ENCODE results near the gene KIRREL2.
A peak's percentile ranks its signal among the peaks of the same experiment; 100 is the strongest.
"Not testable (repeated sequence)": the region's sequence is repeated elsewhere in the genome, so short reads cannot be mapped to it uniquely, and the experiment has no call there.

KIRREL2 gene

GRCh38 chr19:35856546-35857149, at the start of gene KIRREL2:
Gene KIRREL2 (plus strand): TSS chr19:35856911. CDS start chr19:35857120, 209 bp downstream.
- DNase-seq, result no peak

DNA sequence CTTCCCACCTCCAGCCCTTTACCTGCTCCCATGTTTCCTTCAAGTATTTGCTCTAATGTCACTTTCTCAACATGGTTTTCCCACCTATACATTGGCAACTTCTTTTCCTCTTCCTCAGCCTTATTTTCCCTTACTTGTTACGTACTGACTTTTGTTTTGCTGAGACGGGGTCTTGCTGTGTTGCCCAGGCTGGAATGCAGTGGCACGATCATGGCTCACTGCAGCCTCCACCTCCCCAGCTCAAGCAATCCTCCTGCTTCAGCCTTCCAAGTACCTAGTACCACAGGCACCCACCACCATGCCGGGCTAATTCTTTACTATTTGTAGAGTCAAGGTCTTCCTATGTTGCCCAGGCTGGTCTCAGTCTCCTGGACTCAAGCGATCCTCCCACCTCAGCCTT, 49.1 kb upstream of the KIRREL2 start:
- no peak for DNase-seq

GRCh38 chr19:35811317-35812219, 45.1 kb upstream of the KIRREL2 start:
- no peak for DNase-seq

DNA sequence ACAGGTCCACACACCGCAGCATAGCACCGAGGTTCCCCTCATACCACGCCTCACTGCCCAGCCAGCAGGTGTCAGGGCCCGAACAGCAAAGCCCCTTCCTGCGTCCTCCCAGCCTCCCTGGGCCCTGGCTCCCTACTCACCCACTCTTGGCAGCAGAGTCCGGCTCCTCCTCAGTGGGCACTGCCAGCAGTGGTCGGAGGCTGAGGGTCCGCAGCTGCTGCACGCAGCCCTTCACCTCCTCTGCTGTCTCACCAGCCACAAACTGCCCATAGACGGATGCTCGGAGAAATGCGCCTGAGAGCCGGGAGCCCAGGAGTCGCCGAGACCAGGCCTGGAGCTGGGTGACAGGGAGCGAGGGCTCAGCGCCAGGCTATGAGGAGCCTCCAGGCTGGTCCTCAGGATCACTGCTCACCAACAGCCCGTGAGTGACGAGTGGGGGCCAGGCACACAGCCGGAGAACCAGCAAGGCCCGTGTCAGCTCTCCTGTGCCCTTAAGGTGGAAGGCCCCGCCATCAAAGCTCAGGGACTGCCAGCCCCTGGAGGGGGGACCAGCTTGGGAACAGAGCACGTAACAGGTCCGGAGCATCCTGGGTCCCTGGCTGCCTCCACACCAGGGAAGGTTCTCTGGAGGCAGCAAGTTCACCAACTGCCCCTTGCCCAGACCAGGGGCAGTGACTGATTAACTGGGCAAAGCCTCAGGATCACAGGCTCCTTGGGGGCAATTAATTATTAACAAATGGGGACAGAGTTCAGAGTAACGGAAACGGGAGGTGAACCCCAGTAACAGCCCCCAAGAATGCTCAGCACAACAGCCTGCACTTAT, 44.3 kb upstream of the KIRREL2 start, which contains the start of gene PRODH2:
Gene PRODH2, minus strand, starts transcription at position 626 of the 823 bp plus-strand sequence. Its CDS starts 40 bp downstream, at position 586.
- no peak for DNase-seq

GRCh38 chr19:35813043-35813890, 43.4 kb upstream of the KIRREL2 start:
- DNase-seq, result no peak

GRCh38 chr19:35816262-35816661, 40.4 kb upstream of the KIRREL2 start:
- DNase-seq, result no peak

GRCh38 chr19:35816846-35817245, 39.9 kb upstream of the KIRREL2 start:
- DNase-seq, result no peak

GRCh38 chr19:35818445-35818844, 38.3 kb upstream of the KIRREL2 start:
- no peak for DNase-seq

GRCh38 chr19:35822579-35822978, 34.1 kb upstream of the KIRREL2 start:
- DNase-seq, result no peak

DNA sequence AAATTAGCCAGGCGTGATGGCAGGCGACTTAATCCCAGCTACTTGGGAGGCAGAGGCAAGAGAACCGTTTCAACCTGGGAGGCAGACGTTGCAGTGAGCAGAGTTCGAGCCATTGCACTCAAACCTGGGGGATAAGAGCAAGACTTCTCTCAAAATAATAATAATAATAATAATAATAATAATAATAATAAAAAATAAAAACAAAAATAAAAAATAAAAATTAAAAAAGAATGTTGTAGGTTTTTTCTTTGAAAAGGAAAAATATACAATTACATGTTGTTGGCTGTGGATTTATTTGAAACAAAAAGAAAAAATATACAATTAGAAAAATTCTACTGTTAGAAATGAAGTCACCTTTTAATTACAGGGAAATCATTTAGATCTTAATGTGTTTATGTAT, 32.6 kb upstream of the KIRREL2 start:
- DNase-seq, result no peak

GRCh38 chr19:35828692-35829301, 27.9 kb upstream of the KIRREL2 start:
- peak; percentile 69 for DNase-seq

DNA sequence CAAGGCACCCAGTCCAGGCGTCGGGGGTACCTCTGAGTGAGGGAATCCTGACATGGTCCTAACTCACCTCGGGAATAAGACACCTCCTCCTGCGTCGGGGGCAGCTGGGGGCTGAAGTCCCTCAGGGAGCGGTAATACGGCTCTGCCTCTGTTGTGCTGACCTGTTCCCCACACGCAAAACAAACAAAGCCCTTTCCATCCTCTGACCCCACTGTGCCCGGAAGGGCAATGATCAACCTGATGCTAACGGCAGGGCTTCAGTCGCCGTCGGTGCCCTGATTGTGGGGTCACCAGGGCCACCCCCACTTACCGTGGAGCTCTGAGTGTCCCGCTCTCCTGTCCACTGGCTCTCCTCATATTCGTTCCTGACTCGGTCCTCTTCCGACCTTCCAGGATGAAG, 25.7 kb upstream of the KIRREL2 start:
- DNase-seq, result no peak

DNA sequence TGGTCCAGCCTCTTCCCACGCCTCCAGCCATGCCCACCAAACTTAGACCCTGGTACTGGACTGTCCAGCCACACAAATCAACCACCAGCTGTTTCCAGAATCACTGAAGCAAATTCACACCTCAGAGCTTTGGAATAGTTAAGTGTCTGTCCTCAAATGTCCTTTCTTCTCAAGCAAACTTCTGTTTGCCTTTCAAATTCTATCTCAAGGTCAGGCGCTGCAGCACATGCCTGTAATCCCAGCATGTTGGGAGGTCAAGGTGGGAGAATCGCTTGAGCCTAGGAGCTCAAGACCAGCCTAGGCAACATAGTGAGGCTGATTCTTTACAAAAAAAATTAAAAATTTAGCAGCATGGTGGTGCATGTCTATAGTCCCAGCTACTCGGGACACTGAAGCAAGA, 24.7 kb upstream of the KIRREL2 start:
- DNase-seq, result no peak

DNA sequence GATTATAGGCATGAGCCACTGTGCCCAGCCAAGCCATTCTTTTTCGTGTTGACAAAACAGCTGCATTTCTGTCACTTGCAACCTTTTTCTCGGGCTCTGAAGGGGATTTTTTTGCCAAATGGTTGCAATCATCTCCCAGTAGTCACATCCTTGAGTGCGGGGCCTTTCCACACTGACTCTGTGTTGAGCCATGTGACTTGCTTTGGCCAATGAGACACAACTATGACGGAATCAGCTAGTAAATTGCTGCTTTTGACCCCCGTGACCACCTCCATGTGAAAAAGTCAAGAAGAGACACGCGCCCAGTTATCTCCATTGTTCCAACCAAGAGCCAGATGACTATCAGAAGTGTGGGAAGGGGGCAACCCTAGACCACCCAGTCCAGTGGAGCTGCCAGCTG, 22.7 kb upstream of the KIRREL2 start:
- no peak for DNase-seq

DNA sequence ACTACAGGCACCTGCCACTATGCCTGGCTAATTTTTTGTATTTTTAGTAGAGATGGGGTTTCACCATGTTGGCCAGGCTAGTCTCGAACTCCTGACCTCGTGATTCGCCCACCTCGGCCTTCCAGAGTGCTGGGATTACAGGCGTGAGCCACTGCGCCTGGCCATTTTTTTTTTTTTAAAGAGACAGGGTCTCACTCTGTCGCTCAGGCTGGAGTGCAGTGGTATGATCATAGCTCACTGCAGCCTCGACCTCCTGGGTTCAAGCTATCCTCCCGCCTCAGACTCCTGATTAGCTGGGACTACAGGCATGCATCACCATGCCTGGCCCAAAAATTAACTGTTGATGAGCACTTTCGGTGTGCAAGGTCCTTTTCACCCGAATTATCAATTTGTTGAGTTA, 20.6 kb upstream of the KIRREL2 start:
- DNase-seq, result not testable (repeated sequence)

DNA sequence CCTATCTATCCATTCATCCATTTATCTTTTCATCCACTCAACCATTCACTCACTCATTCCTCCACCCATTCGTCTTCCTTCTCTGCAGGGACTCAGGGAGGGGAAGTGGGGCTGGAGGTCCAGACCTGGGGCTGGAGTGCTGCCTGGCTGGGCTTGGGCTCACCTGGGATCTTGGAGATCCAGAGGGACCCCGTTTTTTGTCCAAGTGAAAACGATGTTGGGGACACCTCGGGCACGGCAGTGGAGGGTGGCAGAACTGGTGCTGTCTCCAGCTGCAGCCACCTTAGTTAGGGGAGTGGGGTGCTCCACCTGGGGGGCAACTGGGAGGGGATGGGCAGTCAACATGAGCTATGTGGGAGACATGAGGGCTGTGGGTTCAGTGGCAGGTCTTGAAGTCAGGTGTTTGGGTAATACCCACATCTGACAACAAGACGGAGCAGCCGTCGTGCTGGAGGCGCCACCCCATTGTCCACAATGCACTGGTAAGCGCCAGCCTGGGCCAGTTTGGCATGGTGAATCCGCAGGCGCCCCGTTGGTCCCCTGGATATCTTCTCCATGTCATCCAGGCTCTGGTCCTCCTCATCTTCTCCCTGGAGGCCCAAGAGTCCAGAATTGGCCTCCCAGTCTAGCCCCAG, 14.6 kb upstream of the KIRREL2 start:
- DNase-seq, result no peak

- DNase-seq, result no peak
Observed at GRCh38 chr19:35842666-35843272, 13.9 kb upstream of the KIRREL2 start.

- no peak for DNase-seq
Observed at GRCh38 chr19:35843676-35844481, 12.8 kb upstream of the KIRREL2 start.

- DNase-seq, result no peak
Observed at GRCh38 chr19:35844482-35845214, 12.1 kb upstream of the KIRREL2 start.
